ENCODE data around the gene AXIN2. TPM values are rescaled to one million over a fixed set of nuclear protein-coding genes. Genes with fewer than 3 reads are reported as not detected.
A peak's percentile ranks its signal among the peaks of the same experiment; 100 is the strongest.

The AXIN2 gene
- total RNA-seq, 1 donor from 2014 or later = 8.9 TPM

- H3K36me3 ChIP-seq (ENCODE audit: insufficient read depth, low read length) = no peaks in the 10 kb centered on the region
- H3K9ac ChIP-seq (ENCODE audit: low read length) = no peak overlapping the region
- H3K9me3 ChIP-seq (ENCODE audit: insufficient read depth, low read depth, low read length) = no peaks in the 10 kb centered on the region
- no peak overlapping the region for H3K27ac ChIP-seq (ENCODE audit: low read depth, low read length)
- no peaks in the 10 kb centered on the region for H4K20me1 ChIP-seq (ENCODE audit: insufficient read depth, low read length)
- no peak for TF ChIP-seq EZH2 (IDR thresholded peaks at IDR 0.05; ENCODE audit: insufficient read depth, low read length)
- TF ChIP-seq CTCF (IDR thresholded peaks at IDR 0.05; ENCODE audit: insufficient read depth, low read depth, low read length) = no peak
- H3K27me3 ChIP-seq (ENCODE audit: insufficient read depth, low read length) = no peaks in the 10 kb centered on the region
- DNase-seq (ENCODE audit: low read depth) (peak; percentile 92), FAIRE-seq (peak; percentile 58)
- no peak overlapping the region for H3K4me3 Mint-ChIP-seq (ENCODE audit: unreplicated experiment)
- peaks cover 39% of the 10 kb centered on the region for H3K4me1 ChIP-seq (ENCODE audit: insufficient read depth, low read length)
- no peak overlapping the region for H2AFZ ChIP-seq (ENCODE audit: low read depth, low read length)
- peaks cover 6% of the 10 kb centered on the region for H3K27me3 Mint-ChIP-seq (ENCODE audit: low read depth, unreplicated experiment)
- H3K4me1 Mint-ChIP-seq (ENCODE audit: low read depth, unreplicated experiment) = peaks cover 18% of the 10 kb centered on the region
- peak overlapping the region; percentile 21 for H3K4me3 ChIP-seq (ENCODE audit: insufficient read depth, low read depth, low read length)
- no peak overlapping the region for H3K27ac Mint-ChIP-seq (ENCODE audit: unreplicated experiment)
- H3K36me3 Mint-ChIP-seq (ENCODE audit: low read depth, unreplicated experiment) = peaks cover 5% of the 10 kb centered on the region
- H3K9me3 Mint-ChIP-seq (ENCODE audit: unreplicated experiment) = peaks cover 2% of the 10 kb centered on the region
- peak overlapping the region; percentile 89 for H3K4me2 ChIP-seq (ENCODE audit: low read length)
- H3K79me2 ChIP-seq (ENCODE audit: insufficient read depth, low read length) = peaks cover 40% of the 10 kb centered on the region
Measured at GRCh38 chr17:65557349-65558310, 3.8 kb downstream of the AXIN2 start.

GRCh38 chr17:65556910-65557348 lies 4.5 kb downstream of the AXIN2 start:
- no peaks in the 10 kb centered on the region for H3K27me3 ChIP-seq (ENCODE audit: insufficient read depth, low read length)
- peak overlapping the region; percentile 21 for H3K4me3 ChIP-seq (ENCODE audit: insufficient read depth, low read depth, low read length)
- H3K36me3 Mint-ChIP-seq (ENCODE audit: low read depth, unreplicated experiment) = peaks cover 7% of the 10 kb centered on the region
- TF ChIP-seq EZH2 (IDR thresholded peaks at IDR 0.05; ENCODE audit: insufficient read depth, low read length) (no peak), CTCF (IDR thresholded peaks at IDR 0.05; ENCODE audit: insufficient read depth, low read depth, low read length) (no peak)
- no peak overlapping the region for H3K9ac ChIP-seq (ENCODE audit: low read length)
- peaks cover 2% of the 10 kb centered on the region for H3K9me3 Mint-ChIP-seq (ENCODE audit: unreplicated experiment)
- peaks cover 19% of the 10 kb centered on the region for H3K4me1 Mint-ChIP-seq (ENCODE audit: low read depth, unreplicated experiment)
- H3K4me2 ChIP-seq (ENCODE audit: low read length) = peak overlapping the region; percentile 89
- DNase-seq (ENCODE audit: low read depth) = no peak
- no peak overlapping the region for H3K27ac ChIP-seq (ENCODE audit: low read depth, low read length)
- H2AFZ ChIP-seq (ENCODE audit: low read depth, low read length) = no peak overlapping the region
- peaks cover 44% of the 10 kb centered on the region for H3K4me1 ChIP-seq (ENCODE audit: insufficient read depth, low read length)
- no peaks in the 10 kb centered on the region for H3K9me3 ChIP-seq (ENCODE audit: insufficient read depth, low read depth, low read length)
- H3K36me3 ChIP-seq (ENCODE audit: insufficient read depth, low read length) = no peaks in the 10 kb centered on the region
- no peak overlapping the region for H3K4me3 Mint-ChIP-seq (ENCODE audit: unreplicated experiment)
- H3K27ac Mint-ChIP-seq (ENCODE audit: unreplicated experiment) = no peak overlapping the region
- peaks cover 46% of the 10 kb centered on the region for H3K79me2 ChIP-seq (ENCODE audit: insufficient read depth, low read length)
- peak; percentile 39 for FAIRE-seq
- H3K27me3 Mint-ChIP-seq (ENCODE audit: low read depth, unreplicated experiment) = peaks cover 6% of the 10 kb centered on the region
- H4K20me1 ChIP-seq (ENCODE audit: insufficient read depth, low read length) = peaks cover 6% of the 10 kb centered on the region

Measured in astrocyte (in vitro differentiated cells and primary cell).